HG02798 (cell line): ENCODE measurements around the gene NETO2.
"Not testable (repeated sequence)": the region's sequence is repeated elsewhere in the genome, so short reads cannot be mapped to it uniquely, and the experiment has no call there.

Experiments
- ATAC-seq: cut with Tn5 transposase; IDR thresholded peaks from one replicate; pipeline ENCODE4 v1.9.1; 2021; ENCODE audit warnings: mild to moderate bottlenecking; ENCODE audit not compliant: unreplicated experiment, poor library complexity

The NETO2 gene

DNA sequence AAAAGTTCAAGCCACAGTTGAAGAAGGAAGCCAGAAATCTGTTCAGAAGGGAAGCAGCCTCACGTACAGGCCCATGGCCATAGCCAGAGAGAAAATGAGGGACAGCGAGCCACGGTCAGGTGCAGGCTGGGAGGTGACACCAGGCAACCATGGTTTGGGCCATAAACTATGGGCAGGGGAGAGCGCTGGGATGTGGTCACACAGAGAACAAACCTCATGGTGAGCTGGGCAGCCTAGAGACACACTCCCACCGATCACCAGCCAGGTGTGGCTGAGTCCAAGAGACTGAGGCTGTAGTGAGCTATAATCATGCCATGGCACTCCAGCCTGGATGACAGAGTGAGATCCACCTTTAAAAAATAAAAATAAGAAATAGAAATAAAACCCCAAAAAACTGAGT is 76.5 kb downstream of the NETO2 start:
- ATAC-seq: no peak

DNA sequence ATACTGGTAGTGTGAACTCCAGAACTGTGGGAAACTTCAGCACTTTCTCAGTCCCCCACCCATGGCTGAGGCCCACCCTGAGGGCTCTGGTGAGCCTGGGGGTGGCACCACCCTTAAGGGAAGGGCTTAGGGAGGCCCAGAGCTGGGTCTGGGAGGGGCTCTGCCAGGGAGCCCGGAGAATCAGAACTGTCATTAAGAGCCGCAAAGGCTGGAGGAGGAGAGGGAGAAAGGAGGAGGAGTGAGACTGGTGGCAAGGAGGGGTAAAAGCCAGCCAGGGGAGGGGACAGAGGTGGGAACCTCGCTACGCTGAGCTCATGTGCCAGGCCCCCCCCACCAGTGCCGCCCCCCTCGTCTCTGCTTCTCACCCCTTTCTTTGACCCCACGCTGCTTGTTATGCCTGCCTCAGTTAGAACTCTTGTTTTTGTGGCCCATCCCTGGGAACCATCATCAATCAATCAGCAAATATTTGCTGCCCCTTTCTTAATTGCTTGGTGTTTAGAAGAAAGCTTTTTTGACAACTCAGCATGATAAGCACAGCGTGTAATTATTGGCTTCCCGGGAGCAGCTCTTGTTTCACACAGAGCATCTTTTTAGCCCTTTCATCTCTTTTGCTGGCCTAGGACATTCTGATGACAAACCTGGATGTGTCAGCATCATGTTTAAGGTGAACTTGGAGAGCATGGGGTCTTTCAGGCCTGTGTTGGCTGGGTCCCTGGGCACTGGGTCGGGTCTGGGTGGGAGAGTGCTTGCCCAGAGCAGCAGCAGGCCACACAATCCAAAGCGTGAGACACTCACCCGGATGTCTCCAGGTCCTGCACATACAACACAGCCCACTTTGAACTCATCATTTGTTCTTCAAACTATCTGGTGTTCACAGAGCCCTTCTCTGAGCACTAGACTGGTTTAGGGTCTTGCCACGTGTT is 77.7 kb downstream of the NETO2 start:
- no peak for ATAC-seq

DNA sequence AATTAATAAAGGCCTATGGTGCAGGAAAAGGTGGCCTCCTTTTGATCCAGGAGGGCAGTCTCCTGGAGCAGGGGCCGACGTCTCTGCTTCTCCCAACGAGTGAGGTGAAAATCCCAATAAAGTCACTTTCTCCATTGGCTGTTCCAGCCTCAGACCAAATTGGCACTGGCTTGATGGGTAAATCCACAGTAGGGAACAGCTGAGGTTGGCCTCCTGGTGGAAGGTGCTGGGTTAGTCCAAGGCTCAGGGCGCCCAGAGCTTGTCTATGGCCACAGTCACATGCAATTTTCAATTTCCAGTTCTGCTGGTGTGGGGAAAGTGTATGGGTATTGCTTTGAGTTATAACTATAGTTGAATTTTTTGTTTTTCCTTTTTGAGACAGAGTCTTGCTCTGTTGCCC is 79.0 kb downstream of the NETO2 start:
- no peak for ATAC-seq

DNA sequence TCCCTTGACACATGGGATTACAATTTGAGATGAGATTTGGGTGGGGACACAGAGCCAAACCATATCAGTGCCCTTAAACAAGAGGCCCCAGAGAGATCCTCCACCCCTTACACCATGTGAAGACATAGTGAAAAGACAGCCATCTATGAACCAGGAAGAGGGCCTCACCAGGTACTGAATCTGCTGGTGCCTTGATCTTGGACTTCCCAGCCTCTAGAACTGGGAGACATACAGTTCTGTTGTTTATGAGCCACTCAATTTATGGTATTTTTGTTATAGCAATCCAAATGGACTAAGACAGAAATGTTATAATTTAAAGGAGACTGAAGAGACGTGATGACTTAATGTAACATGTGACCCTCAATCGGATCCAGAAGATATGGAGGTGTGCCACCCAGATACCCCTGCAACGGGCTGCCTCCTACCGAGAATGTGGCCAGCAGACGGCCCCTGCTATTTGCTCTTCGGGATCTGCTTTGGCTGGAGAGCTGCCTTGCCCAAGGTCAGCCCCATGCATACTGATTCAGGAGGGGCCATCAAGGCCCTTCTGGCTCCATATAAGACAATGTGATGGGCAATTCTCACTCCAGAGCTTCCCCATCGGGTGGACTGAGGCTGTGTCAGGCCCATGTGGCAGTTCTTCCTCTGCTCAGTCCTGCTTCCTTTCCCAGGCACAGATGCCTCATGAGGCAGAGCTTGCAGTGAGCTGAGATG is 80.6 kb downstream of the NETO2 start:
- no peak for ATAC-seq

DNA sequence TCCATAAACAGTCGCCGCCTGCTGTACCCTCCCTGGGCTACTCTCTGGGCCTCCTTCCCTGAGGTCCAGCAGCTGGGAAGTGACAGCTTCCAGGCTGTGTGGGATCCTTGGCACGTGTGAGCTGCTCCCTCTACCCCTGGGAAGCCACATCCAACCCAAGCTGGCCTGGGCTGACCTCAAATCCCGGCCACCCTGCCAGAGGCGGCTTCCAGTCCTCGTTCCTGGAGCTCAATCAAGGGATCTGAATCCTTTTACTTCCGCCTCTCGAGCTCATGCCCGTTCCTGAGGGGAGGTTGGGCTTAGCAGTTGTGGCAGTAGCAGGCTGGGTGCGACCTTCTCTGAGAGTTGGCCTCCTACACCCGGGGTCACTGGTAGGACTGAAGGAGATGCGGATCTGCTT is 82.5 kb downstream of the NETO2 start:
- no peak for ATAC-seq

DNA sequence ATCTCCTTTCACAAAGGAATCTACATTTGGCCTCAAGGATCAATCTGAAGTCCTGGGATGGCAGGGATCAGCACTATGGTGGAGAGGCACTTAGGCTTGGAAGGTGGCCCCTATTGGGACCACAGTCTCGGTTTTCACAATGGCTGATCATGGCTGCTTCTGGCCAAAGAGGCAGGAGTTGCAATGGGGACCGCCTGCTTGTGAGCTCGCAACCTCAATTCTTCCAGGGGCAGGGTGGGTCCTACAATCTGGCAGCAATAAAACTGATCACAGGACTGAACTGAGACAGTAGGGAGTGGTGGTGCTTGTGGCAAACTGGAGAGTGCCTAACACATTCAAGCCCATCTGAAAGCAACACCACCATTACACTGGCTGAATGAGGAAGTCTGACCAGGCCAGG is 83.1 kb downstream of the NETO2 start:
- ATAC-seq: no peak

DNA sequence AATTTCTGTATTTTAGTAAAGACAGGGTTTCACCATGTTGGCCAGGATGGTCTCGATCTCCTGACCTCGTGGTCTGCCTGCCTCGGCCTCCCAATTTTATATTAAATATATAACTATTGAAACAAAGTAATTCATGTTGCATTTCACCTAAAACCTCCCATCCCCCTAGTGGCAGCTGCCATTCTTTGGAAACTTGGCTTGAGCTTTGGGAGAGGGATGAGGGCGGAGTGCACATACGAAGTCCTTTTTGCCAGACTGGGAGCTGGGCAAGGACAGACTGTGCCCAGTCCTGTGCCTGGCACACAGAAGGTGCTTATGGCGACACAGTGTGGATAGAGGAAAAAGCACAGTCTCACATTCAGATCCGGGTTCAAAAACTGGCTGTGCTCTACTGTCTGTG is 83.8 kb downstream of the NETO2 start:
- no peak for ATAC-seq

DNA sequence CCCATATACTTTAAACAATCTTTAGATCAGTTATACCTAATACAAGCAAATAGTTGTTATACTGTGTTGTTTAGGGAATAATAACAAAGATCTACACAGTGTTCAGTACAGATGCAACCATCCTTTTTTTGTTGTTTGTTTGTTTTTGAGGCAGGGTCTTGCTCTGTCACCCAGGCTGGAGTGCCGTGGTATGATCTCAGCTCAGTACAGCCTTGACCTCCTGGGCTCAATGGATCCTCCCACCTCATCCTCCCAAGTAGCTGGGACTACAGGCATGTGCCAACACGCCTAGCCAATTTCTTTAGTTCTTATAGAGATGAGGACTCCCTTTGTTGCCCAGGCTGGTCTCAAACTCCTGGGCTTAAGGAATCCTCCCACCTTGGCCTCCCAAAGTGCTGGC is 84.6 kb downstream of the NETO2 start:
- ATAC-seq: not testable (repeated sequence)

DNA sequence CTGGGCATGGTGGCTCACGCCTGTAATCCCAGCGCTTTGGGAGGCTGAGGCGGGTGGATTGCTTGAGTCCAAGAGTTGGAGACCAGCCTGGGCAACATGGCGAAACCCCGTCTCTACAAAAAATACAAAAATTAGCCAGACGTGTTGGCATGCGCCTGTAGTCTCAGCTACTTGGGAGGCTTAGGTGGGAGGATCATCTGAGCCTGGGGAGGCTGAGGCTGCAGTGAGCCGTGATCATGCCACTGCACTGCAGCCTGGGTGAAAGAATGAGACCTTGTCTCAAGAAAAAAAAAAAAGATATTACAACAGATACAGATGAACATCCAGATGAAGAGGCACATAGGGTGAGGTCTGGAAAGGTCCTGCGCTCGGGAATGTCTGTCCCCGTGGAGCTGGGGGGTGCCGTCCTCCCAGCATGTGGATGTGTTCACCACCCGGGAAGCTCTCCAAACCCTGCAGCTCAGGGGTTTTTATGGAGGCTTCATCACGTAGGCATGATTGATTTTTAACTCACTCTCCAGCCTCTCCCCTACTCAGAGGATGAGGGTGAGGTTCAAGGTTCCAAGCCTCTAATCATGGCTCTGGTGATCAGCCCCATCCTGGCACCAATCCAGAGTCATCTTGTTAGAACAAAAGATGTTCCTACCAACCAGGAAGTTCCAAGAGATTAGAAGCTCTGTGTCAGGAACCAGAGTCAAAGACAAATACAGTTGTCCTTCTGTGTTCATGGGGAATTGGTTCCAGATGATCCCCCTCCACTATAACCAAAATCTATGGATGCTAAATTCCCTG is 85.3 kb downstream of the NETO2 start:
- ATAC-seq: no peak

DNA sequence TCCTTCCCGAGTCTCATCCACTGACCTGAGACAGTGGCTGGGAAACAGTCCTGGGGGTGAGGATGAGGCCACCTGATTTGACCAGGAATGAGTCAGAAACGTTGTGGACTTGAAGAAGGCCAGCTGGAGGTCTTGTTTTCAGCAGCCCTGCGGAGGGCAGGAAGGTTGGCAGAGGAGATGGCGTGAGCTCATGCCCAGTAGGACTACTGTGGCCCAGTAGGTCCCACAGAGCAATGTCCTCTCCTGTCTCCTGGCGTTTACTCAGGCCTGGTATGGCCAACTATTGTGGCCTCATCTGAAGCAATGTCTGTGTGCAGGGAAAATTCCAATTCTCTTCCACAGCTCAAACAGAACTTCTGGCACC is 86.1 kb downstream of the NETO2 start:
- no peak for ATAC-seq

DNA sequence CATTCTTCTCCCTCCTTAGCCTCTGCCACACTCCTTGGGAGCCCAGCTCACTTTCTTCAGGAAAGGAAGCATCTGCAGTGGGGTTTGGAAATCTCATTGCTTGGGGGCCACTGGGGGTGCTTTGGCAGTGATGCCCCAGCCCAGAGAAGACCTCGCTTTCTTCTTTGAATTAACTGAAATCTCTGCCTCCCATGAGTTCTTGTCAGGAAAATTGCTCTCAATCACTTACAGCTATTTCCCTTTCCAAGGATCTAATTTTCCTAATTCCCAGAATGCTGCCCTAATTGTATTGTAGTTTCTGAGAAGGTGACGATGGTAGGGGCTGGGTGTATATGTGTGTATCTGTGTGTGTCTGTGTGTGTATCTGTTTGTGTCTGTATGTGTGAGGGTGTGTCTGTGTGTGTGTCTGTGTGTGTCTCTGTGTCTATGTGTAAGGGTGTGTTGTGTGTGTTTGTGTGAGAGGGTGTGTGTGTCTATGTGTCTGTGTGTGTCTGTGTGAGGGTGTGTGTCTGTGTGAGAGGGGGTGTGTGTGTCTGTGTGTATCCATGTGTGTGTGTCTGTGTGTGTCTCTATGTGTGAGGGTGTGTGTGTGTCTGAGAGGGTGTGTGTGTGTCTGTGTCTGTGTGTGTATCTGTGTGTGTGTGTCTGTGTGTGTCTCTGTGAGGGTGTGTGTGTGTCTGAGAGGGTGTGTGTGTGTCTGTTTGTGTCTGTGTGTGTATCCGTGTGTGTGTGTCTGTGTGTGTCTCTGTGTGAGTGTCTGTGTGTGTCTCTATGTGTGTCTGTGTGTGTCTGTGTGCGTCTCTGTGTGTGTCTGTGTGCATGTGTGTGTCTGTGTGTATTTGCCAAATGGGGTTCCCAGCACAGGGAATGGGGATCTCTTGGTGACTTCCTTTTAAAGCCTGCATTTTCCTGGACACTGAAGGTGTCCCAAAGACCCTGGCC is 86.8 kb downstream of the NETO2 start:
- no peak for ATAC-seq

DNA sequence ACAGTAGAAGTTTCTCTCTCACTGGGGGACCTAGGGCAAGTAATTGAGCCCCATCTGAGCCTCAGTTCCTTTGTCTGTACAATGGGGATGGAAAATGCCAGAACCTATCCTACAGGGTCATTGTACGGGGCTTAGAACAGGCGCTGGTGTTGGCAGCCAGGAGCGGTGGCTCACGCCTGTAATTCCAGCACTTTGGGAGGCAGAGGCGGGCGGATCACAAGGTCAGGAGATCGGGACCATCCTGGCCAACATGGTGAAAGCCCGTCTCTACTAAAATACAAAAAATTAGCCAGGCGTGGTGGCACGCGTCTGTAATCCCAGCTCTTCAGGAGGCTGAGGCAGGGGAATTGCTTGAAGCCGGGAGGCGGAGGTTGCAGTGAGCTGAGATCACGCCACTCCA is 87.7 kb downstream of the NETO2 start:
- not testable (repeated sequence) for ATAC-seq

DNA sequence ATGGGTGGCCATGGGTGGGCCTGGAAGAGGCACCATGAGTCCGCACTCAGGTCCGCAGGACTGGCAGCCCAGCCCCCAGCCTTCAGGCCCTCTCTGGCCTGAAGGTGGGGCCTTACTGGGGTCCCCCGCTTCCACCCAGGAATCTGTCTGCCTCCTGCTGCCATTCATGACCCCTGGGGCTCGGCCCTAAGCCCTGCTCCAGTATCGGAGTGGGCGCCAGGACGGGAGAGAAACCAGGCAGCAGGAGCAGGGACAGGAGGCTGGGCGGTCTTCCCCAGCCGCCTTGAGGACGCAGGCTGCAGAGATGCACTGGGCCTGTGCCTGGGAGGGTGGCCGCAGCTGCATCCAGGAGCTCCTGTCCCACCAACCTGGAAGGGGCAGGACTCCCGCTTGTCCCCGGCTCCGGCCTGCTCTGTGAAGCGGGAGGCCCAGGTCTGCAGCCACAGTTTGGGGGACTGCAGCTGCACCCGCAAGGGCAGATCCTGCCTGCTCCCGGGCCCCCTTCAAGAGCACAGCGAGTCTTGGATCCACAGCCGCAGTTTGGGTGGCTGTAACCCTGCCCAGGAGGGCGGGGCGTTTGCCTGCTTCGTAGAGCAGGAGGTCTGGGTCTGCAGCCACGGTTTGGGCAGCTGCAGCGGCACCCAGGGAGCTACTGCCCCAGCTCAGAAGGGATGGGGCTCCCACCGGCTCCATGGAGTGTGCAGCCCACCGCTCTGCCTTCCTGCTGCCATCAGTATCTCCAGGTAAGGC is 88.4 kb downstream of the NETO2 start:
- ATAC-seq: no peak

DNA sequence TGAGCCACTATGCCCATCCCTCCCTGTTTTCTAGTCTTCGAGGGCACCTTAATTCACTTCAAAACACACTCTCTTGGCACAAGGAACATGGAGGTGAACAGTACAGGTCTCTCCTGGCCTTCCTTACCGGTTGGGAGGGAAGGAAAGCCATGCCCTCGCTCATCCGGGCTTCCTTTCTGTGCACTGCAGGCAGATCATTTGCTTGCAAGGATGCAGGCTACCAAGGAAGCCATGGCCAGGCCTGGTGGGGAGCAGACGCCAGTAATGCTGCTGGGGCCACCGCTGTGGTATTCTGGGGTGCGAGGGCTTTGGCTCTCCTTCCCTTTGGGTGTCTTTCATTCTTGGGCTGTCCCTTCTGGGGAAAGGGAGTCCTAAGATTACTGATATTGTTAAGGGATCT is 89.4 kb downstream of the NETO2 start:
- ATAC-seq: no peak

DNA sequence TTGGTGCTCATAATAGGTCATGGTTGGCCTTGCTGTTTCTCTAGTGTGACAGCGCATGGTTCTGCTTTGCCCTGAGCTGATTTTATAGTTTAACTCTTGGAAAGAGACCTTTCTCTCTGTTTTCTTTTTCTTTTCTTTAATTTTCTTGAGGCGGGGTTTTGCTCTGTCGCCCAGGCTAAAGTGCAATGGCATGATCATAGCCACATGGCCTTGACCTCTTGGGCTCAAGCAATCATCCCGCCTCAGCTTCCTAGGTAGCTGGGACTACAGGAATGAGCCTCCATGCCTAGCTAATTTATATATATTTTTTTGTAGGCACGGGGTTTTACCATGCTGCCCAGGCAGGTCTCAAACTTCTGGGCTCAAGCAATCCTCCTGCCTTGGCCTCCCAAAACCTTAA is 89.8 kb downstream of the NETO2 start:
- ATAC-seq: no peak

DNA sequence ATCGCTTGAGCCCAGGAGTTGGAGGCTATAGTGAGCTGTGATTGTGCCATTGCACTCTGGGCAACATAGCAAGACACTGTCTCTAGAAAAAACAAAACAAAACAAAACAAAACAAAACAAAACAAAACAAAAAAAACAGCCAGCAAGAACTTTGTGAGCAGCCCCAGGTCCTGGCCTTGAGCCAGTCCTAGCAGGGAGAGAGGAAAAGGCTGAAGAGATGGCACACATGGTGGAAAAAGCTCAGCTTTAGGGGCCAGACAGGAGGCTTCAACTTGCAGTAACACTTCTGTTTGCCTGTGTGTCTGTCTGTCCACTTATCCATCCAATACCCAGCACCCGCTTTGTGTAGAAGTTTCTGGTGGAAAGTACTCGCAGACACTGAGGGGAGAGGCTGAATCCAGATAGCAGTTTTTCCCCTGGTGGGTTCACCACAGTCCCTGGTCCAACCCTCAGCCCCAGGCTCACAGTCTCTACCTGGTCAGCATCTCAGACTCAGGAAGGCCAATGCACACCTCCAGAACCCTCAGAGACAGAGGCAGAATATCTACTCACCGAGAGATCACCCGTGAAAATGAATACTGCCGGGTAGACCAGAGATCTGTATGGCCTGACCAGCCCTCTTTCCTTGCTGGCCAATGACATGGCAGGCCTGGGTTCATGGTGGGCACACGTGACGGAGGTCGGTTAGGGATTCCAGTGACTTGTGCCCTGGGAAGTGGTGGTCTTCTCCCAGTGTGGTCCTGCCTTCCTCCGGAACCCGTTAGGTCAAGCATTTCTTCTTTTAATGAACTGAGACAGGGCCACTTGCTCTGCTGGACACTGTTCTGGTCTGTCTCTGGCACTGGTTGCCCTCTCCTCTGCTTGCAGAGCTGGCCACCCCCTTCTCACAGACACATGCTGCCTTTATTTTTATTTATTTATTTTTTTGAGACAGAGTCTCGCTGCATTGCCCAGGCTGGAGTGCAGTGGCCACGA is 90.8 kb downstream of the NETO2 start:
- ATAC-seq: no peak

DNA sequence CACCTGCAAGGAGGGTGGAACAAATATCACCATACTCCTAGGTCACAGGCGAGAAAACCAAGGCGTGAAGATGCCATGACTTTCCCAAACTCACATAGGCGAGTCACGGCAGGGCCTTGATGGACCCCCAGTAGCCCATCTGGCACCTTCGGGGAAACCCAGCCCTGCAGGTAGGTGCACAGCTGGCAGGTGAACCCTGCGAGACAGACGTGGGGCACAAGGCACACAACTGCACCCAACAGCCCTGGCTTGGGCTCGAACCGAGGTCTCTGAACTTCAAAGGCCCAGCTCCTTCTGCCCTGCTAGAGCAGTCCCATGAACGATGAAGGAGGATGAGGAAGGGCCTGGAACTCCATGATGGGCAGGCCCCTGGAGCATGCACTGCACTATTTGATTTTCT is 92.7 kb downstream of the NETO2 start:
- ATAC-seq: no peak

DNA sequence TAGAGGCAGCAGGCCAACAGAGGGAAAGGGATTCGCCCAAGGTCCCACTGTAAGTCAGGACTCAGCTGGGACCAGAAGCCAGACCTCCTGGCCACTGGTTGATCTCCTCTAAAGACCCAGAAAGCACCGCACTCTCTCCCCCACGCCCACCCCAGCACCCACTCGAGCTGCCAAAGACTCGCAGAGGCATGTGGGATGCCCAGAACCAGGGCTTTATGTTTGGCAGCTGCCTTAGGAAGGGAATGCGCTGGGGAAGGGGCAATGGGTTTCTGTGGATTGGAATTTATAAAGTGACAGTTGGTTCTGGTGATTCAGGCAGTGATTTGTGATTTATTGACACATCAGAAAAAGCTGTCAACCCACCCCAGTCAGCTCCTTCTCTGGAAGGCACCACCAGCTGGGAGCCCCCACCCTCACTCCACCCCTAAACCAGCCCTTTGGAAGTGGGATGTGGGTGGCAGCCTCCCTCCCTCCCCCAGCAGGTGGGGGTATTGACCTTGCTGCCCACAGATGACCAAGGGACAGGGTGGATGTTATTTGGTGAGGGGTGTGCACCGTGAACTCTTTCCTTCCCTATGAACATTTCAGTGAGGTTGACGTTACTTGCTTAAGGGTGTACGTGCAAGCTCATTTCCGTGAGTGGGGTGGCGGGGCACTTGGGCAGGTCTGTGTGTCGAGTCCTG is 93.7 kb downstream of the NETO2 start:
- ATAC-seq: no peak
